Skeletal muscle satellite cell (primary cell): ENCODE data around the gene IL4R.
"Not testable (repeated sequence)": the region's sequence is repeated elsewhere in the genome, so short reads cannot be mapped to it uniquely, and the experiment has no call there.

Source experiments
- H3K27me3 ChIP-seq: 2 replicates; pipeline ENCODE4 v1.7.0; 2013; ENCODE audit warnings: low read length; ENCODE audit not compliant: control insufficient read depth, insufficient read depth
- H3K36me3 ChIP-seq: 2 replicates; pipeline ENCODE4 v1.7.0; 2013; ENCODE audit warnings: mild to moderate bottlenecking, control low read depth, low read length; ENCODE audit not compliant: insufficient read depth
- H3K4me1 ChIP-seq: 2 replicates; pipeline ENCODE4 v1.7.0; 2013; ENCODE audit warnings: low read length; ENCODE audit not compliant: control insufficient read depth, insufficient read depth
- H3K4me2 ChIP-seq: 2 replicates; pipeline ENCODE4 v1.7.0; 2013; ENCODE audit warnings: mild to moderate bottlenecking, low read length
- H3K4me3 ChIP-seq: 2 replicates; pipeline ENCODE4 v1.7.0; 2013; ENCODE audit warnings: low read length
- H3K9ac ChIP-seq: 2 replicates; pipeline ENCODE4 v1.7.0; 2013; ENCODE audit warnings: mild to moderate bottlenecking, low read depth, low read length, moderate library complexity
- H3K9me3 ChIP-seq: replicated peaks from 2 replicates; pipeline ENCODE4 v1.7.0; 2013; ENCODE audit warnings: mild to moderate bottlenecking, control low read depth, low read length

The IL4R gene

GRCh38 chr16:27273670-27274423 is 39.9 kb upstream of the IL4R start:
- no peaks in the 10 kb centered on the region for H3K27me3 ChIP-seq
- no peak overlapping the region for H3K4me3 ChIP-seq
- no peak overlapping the region for H3K4me2 ChIP-seq
- no peaks in the 10 kb centered on the region for H3K9me3 ChIP-seq
- H3K9ac ChIP-seq: no peak overlapping the region
- peaks cover 10% of the 10 kb centered on the region for H3K4me1 ChIP-seq
- no peaks in the 10 kb centered on the region for H3K36me3 ChIP-seq

- not testable (repeated sequence) for H3K27me3 ChIP-seq, H3K9me3 ChIP-seq, H3K4me3 ChIP-seq, H3K4me1 ChIP-seq, H3K36me3 ChIP-seq, H3K4me2 ChIP-seq, H3K9ac ChIP-seq
Measured at GRCh38 chr16:27274424-27274874, 39.3 kb upstream of the IL4R start.

GRCh38 chr16:27275394-27275793 is 38.4 kb upstream of the IL4R start:
- no peaks in the 10 kb centered on the region for H3K27me3 ChIP-seq
- H3K9ac ChIP-seq: no peak overlapping the region
- no peak overlapping the region for H3K4me2 ChIP-seq
- peaks cover 8% of the 10 kb centered on the region for H3K4me1 ChIP-seq
- H3K4me3 ChIP-seq: no peak overlapping the region
- no peaks in the 10 kb centered on the region for H3K9me3 ChIP-seq
- H3K36me3 ChIP-seq: no peaks in the 10 kb centered on the region

GRCh38 chr16:27281243-27281642 is 32.5 kb upstream of the IL4R start:
- H3K36me3 ChIP-seq: no peaks in the 10 kb centered on the region
- no peaks in the 10 kb centered on the region for H3K27me3 ChIP-seq
- H3K9me3 ChIP-seq: no peaks in the 10 kb centered on the region
- peaks cover 5% of the 10 kb centered on the region for H3K4me1 ChIP-seq
- no peak overlapping the region for H3K9ac ChIP-seq
- H3K4me2 ChIP-seq: no peak overlapping the region
- no peak overlapping the region for H3K4me3 ChIP-seq

- Histone ChIP-seq H3K4me3 (no peak overlapping the region), H3K4me1 (peaks cover 13% of the 10 kb centered on the region), H3K27me3 (no peaks in the 10 kb centered on the region), H3K36me3 (no peaks in the 10 kb centered on the region), H3K9me3 (no peaks in the 10 kb centered on the region), H3K4me2 (no peak overlapping the region), H3K9ac (no peak overlapping the region)
Measured at GRCh38 chr16:27284865-27285675, 28.7 kb upstream of the IL4R start.

GRCh38 chr16:27285676-27286196 is 28.0 kb upstream of the IL4R start:
- peaks cover 13% of the 10 kb centered on the region for H3K4me1 ChIP-seq

GRCh38 chr16:27286451-27286850 is 27.3 kb upstream of the IL4R start:
- H3K4me2 ChIP-seq: no peak overlapping the region
- peak overlapping the region; percentile 26 for H3K9ac ChIP-seq
- no peaks in the 10 kb centered on the region for H3K9me3 ChIP-seq
- H3K36me3 ChIP-seq: no peaks in the 10 kb centered on the region
- H3K27me3 ChIP-seq: no peaks in the 10 kb centered on the region
- no peak overlapping the region for H3K4me3 ChIP-seq
- H3K4me1 ChIP-seq: peaks cover 13% of the 10 kb centered on the region

More at GRCh38 chr16:27285676-27286196, 28.0 kb upstream of the IL4R start:
- Histone ChIP-seq H3K27me3 (no peaks in the 10 kb centered on the region), H3K36me3 (no peaks in the 10 kb centered on the region), H3K4me2 (no peak overlapping the region), H3K4me3 (no peak overlapping the region), H3K9ac (no peak overlapping the region), H3K9me3 (no peaks in the 10 kb centered on the region)

- no peaks in the 10 kb centered on the region for H3K9me3 ChIP-seq
- no peak overlapping the region for H3K4me3 ChIP-seq
- peaks cover 13% of the 10 kb centered on the region for H3K4me1 ChIP-seq
- no peaks in the 10 kb centered on the region for H3K27me3 ChIP-seq
- peak overlapping the region; percentile 26 for H3K9ac ChIP-seq
- H3K4me2 ChIP-seq: no peak overlapping the region
- H3K36me3 ChIP-seq: no peaks in the 10 kb centered on the region
Measured at GRCh38 chr16:27287051-27287811, 26.5 kb upstream of the IL4R start.

GRCh38 chr16:27287887-27288286 is 25.9 kb upstream of the IL4R start:
- Histone ChIP-seq H3K4me3 (no peak overlapping the region), H3K27me3 (no peaks in the 10 kb centered on the region), H3K4me1 (peaks cover 13% of the 10 kb centered on the region), H3K9ac (no peak overlapping the region), H3K36me3 (no peaks in the 10 kb centered on the region), H3K4me2 (no peak overlapping the region), H3K9me3 (no peaks in the 10 kb centered on the region)

GRCh38 chr16:27288313-27288712 is 25.5 kb upstream of the IL4R start:
- not testable (repeated sequence) for H3K27me3 ChIP-seq, H3K9ac ChIP-seq, H3K36me3 ChIP-seq, H3K9me3 ChIP-seq, H3K4me3 ChIP-seq, H3K4me2 ChIP-seq
- H3K4me1 ChIP-seq: peaks cover 13% of the 10 kb centered on the region

- no peaks in the 10 kb centered on the region for H3K27me3 ChIP-seq
- H3K36me3 ChIP-seq: no peaks in the 10 kb centered on the region
- peaks cover 13% of the 10 kb centered on the region for H3K4me1 ChIP-seq
- H3K4me2 ChIP-seq: no peak overlapping the region
- no peak overlapping the region for H3K9ac ChIP-seq
- no peaks in the 10 kb centered on the region for H3K9me3 ChIP-seq
- no peak overlapping the region for H3K4me3 ChIP-seq
Measured at GRCh38 chr16:27289669-27290068, 24.1 kb upstream of the IL4R start.
